NCI-H128 (cell line): ENCODE data around the gene CREB5.

ENCODE experiments used
- DNase-seq: peaks from one replicate; lab custom pipeline; 2025; ENCODE audit not compliant: unreplicated experiment; lab: John Stamatoyannopoulos, UW

CREB5 gene

DNA sequence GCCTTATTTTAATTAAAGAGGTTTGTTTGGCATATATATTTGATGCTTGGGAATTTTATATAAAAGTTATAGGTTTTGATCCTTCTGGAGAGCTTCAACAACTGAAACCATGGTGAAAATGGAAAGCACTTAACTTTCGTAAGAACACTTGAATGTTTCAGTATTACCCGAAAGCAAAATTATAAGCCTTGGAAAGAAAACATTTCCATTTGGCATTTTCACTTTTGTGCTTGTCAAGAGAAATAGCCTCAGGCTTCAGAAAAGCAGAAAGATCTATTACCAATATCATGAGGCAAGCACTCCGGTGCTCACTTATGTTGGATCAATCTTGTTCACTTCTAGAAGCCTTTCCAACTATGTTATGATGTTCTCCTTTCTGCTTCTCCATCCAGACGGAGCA lies 289.9 kb downstream of the CREB5 start:
- no peak for DNase-seq

DNA sequence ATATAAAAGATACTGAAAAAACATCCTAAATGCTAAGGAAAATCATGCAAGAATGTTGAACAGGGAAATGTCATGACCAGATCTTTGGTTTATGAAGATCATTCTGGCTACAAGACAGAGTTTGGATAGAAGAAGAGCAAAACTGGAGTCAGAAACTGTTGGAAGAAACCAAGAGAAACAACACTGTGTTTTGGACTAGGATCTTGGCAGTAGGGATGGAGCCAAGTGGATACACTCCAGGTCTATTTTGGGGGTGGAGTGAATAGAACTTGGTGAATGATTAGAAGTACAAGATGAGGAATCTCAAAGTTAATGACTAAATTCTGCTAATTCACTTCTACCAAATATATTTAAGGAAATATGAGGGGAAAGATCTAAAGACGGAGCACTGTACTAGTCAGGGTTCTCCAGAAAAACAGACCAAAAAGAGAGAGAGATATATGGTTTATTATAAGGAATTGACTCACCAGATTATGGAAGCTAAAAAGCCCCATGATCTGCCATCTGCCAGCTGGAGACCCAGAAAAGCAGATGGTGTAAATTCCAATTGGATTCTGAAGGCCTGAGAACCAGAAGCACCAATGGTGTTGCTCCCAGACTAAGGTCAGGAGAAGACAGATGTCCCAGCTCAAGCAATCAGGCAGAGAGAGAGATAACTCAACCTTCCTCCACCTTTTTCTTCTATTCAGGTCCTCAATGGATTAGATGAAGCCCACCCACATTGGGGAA lies 290.9 kb downstream of the CREB5 start:
- no peak for DNase-seq

DNA sequence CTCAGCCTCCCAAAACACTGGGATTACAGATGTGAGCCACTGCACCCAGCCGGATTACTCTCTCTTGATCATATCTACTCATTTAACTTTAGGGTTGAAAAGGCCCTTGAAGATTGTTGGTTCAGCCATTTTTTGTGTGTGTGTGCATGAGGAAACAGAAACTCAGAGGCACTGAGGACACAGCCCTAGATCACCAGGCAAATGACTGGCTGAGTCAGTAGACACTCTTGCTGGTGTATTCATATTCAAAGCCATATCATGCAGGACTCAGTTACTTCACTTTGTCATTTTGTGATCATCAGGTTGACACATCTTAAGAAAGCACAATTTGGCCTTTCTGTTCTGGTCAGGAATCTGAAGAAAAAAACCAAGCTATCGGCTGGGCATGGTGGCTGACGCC lies 292.4 kb downstream of the CREB5 start:
- DNase-seq: no peak

DNA sequence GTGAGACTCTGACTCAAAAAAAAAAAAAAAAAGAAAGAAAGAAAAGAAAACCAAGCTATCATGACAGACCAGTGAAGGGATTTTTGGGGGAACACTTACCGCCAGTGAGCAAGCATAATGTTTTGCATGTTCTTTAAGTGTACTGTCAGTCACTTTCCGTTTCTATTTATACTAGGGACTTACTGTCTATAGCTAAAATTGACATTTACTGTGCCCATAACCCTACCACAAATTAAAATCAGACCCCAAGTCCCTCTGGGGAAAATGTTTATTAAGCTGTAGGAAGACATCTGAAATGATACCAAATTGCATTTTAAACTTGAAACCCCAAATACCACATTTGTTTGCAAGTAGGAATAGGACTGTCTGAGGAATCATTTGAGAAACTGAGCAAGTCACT lies 293.0 kb downstream of the CREB5 start:
- no peak for DNase-seq

DNA sequence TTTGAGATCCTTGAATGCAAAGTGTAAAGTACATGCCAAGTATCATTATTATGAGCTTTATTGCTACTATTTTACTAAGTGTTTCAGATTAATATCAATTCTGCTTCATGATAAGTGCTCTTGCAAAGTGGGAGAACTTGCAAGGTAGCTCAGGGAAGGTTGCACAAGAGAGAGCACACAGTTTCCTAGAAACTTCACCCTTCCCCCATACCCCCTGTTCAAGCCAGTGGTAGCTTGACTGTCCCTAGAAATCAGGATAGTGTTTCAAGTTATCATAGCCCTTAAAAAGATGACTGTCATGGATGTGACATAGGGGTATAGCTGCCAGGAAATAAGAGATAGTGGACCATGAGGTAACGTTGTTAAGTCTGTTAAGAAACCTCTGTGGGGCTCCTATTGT lies 294.3 kb downstream of the CREB5 start:
- DNase-seq: no peak

DNA sequence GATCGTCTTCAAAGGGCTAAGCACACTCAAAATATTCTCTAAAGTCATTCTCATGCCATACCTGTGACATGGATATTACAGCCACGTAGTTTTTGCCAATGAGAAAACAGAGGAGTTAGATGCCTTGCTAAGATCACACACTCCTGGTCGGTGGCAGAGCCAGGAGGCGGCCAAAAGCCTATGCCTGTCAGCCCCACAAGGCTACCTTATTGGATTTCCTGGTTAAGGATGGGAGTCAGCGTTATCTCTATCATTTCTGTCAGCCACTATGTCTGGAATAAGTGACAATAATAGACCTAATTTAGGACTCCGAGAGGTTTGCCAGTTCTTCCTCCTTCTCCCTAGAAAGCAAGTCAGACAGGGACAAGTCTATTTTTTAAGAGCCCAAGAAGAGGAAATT lies 295.0 kb downstream of the CREB5 start:
- DNase-seq: no peak

DNA sequence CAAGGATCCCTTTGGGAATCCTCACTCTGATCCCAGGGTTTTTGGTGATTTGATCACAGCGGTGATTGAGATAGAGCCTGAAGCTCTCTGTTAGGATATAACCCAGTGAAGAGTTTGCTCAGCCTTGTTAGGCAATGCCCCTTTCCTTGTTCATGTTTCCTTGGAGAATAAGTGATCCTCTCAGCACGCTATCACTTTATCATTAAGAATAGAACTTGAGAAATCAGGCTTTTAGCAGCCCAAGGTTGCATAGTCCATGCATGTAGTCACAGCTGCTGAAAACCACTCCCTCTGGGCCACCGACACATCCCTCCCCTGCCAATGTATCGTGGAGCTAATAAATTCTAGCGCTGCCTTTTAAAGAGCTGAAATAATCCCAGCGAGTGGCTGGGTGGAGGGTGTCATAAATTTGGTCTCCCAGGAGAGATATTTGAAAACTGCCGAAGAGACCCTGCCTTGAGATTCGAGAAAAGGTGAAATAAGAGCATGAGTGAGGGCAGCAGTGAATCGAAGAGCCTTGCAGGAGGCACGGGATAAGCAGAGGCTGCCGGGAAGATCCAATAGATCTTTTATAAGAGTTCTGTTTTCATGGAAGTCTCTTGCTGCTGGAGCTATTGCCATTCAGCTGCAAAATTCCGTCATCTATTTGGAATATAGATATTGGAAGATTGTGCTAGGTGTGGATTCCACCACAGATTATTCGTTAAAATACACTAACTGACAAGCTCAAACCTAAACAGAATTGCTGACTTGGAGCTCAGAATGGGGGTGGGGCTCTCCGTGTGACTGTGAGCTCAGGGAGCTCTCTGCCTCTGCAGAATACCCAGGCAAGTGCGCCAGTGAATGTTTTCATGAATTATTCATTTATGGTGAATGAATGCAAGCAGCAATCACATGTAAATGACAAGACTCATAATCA lies 296.0 kb downstream of the CREB5 start:
- no peak for DNase-seq

DNA sequence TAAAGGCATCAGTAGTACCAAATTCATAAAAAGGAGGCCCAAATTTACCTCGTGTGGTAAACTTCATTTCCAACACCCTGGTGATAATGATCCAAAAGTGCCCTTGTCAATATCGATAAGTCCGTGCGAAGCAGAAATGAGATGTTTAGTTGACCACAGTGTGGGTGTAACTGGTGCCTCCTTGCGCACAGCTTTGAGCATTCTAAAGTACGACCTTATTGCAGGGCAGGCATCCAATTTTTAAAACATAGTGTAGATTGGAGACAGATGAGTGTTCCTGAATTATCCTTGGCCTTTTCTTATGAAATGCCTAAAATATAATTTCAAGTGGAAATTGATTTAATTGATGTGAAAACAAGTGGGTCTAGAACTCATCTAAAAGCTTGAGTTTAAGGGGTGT lies 297.4 kb downstream of the CREB5 start:
- no peak for DNase-seq

DNA sequence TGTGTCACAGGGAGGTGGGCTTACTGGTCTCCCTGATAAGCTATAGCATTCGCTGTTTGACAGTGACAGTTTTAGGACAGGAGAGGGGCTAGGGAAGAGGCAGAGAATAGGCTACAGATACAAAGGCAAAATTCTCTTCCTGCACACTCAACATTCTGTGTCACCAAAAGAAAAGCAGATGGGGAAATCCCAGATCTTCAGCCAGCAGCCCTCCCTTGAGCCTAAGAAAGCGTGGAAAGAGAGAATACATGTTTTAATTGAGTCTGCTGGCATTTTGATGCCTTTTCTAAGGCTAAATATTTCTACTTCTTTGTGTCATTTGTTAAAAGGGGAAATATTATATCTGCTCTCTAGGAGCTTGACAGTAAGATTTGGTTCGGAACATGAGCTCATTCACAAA lies 298.8 kb downstream of the CREB5 start:
- DNase-seq: no peak

DNA sequence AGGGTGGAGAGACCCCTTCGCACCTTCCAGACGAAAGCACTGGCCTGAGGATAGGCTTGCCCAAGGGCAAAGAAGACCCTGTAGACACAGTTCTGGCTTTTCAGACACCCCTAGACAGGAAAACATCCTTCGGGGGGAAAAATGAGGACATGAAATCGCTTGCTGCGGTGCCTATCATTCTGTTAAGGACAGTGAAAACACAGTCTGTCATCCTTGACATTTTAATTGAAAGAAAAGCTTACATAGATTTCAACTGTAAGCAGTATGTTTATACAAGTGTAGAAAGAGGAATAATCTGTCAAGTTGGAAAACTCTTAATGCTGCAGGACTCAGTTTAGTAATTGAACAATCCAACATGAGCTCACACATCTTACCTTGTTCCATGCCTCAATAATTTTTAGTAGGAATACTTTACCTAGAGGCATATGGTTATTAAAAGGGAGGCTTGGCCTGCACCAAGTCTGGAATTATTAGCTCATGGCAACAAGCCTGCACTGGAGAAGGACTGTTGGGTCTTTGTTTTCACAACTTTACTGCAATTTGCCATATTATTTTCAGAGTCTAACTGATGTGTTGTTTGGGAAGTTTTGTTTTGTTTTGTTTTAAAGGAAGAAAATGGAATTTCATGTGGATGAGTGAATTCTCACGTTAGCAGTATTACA lies 302.3 kb downstream of the CREB5 start:
- DNase-seq: no peak

DNA sequence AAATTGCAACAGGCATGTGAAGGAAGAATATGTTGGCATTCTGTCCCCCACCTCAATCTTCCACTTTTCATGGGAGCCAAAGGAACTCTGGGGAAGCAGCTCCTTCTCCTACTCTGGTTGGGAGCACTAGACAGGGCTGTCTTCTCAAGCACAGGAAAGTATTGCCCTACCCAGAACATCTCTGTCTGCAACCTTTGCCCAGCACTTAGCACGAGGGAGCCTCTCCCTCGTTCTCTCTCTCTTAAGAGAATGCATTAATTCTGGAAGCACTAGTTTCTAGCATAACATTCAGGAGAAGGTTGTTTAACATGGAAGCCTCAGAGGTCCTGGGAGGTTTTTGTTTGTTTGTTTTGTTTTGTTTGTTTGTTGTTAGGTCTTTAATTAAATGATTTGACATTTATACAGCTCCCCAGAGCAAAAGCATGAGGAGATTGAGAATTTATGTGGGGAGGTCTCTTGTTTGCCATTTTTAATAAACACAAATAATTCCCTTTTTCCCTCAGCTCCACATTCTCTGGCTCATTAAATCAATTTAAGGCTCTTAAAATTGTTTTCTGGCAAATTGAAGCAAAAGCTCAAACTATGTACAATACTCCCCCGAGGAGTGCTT lies 305.2 kb downstream of the CREB5 start:
- DNase-seq: no peak

DNA sequence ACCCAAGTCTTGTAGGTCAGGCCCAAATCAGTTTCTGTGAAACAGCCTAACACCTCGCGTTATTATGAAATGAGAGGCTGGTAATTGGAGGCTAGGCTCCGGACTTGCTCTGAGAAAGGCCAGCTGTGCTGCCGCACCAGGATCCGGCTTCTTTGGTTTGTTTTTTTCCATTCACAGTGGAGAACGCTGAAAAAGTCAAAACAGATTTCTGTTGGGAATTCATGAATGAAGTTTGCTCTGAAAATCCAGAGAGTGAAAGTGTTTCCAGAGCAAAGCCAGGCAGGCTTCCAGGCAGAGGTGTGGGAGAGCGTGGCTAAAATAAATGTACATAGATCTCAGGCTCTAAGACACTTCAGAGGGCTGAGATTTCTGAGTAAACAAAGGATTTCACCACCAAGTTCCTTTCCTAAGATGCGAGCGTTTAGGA lies 305.8 kb downstream of the CREB5 start:
- DNase-seq: no peak

DNA sequence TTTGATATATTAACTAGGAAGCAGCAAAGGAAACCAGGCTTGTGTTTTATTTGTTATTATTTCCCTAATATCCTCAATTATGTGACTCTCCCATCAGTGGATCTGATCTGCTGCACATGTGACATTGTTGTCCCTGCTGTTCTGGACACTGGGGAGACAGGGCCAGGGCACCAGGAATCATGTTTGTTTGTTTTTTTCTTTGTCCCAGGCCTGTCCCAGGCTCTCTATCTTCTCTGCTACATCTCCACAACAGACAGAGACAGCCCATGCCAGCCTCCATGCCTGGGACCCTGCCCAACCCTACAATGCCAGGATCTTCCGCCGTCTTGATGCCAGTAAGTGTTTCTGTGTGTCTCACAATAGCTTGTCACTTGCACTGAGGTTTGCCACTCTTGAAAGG lies 306.2 kb downstream of the CREB5 start:
- no peak for DNase-seq

DNA sequence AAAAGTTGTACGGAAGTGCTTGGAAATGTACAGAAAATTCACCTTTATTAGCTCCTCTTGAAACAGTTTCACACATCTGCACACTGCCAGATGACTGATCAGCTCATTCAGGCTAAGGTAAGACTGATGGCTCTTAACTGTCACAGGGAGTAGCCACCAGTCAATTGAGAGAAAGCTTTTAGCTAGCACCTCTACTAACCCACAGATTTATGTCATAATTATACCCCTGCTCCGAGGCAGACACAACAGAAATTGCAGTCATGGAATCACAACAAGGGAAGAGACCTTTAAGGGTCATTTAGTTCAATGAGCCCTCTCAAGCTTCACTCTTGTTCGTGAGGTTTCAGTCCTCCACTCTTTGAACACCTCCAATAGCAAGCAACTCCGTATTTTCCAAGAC lies 310.4 kb downstream of the CREB5 start:
- DNase-seq: peak; percentile 34

DNA sequence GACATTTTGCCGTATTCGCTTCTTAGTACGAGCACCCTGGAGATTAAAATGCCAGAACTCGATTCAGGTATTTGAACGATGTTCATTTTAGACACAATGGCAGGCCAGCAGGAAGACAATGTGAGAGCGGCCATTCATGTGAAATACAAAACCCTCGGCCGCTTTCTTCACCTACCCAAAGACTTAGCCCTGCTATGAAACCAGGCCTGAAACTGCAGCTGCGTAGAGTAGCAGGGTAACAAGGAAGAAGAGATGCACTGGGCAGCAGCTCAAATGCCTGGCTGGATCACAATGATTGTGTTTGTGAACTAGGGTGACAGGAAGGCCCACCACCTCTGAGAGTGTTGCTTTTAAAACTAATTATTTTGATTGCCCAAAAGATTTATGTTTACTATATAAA lies 311.0 kb downstream of the CREB5 start:
- DNase-seq: no peak

DNA sequence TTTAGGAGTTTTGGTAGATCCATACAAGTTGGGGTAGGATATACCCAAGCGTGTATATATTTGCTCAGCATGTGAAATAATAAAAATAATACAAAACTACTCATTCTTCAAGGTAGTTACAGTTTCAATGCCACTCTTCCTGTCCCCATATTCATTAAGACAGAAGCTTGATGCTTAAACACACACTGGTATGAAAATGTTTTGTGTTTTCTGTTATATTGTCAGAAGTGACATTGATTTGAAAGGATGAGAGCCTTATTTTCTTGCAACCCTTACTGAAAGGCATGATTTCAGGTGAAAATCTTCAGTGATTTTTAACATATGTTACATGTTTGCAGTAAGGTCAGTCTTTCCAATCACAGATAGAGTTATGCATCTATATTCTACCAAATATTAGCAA lies 312.2 kb downstream of the CREB5 start:
- DNase-seq: no peak

DNA sequence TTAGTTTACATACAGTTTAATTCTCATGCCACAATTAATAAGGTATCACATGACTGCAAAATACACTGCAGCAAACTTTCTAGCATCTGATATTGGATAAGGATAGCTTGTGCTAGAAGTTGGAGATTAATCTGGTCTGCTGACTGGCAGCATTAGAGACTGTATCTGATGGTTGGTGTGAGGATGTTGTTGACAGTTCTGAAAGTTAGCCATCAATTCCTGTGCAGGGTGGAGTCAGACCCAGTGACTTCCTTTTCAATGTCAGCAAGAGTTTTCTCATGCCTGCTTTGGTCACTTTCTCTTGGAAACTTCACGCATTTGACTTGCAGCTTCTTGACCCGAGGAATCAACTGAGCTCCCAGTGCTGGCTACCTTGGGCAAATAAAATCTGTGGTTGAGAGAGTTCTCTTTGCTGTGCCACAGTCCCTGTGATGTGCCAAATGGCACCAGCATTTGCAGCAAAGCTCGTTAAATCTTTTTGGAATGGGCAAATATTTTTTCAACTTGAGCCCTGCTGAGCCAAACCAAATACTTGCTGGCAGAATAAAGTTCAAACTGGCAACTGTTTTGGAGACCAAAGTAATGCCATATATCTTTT lies 312.8 kb downstream of the CREB5 start:
- no peak for DNase-seq

DNA sequence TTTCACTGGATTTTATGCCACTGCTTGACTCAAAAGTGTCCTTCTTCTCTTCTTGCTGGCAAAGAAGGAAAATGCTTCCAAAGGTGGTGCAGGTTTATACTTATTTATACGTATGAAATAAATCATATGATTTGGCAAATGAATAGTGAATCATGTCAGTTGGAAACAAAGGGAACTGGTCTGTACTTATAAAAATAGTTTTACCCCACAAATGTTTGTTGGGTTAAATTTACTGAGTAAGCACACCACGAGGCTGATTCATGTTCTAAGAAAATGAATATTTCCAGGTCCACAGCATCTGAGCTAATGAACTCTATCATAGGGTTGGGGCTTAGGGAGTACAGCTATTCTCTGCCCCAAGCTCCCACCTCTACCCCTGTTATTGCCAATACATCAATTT lies 313.6 kb downstream of the CREB5 start:
- no peak for DNase-seq

DNA sequence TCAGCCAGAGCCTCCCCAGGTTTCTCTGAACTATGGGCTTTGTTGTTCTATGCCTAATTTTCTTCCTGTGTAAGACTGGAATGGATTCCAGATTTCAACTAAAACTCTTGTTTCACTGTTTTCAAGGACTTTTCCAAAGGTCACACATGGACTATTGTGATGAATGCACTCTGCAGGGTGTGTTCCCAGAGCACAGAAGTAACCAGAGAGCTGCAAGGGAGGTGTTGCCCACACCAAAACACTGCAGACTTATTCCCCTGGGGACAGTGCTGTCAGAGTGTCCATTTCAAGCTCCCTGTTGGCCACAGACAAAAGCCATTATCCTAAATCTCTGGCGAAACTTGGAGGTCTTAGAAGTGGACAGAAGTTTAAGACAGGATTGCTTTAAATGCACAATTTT lies 314.2 kb downstream of the CREB5 start:
- no peak for DNase-seq

DNA sequence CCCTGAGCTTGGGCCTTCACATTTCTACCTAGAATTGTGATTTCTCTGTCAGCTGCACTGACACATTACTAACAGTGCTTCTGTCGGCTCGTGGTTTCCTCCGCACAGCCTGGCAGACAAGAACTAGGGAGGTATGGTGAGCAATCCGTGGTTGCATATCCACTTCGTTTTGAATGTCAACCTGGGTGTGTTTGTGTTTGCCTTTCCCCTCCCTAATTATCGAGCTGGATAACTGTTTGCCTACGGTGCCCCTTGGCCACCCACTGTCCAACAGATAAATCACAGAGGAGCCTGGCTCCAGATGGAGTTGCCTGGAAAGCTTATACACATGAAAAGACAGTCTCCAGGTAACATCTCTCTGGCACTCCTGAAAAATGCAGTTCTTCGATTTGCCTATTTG lies 317.0 kb downstream of the CREB5 start:
- no peak for DNase-seq

DNA sequence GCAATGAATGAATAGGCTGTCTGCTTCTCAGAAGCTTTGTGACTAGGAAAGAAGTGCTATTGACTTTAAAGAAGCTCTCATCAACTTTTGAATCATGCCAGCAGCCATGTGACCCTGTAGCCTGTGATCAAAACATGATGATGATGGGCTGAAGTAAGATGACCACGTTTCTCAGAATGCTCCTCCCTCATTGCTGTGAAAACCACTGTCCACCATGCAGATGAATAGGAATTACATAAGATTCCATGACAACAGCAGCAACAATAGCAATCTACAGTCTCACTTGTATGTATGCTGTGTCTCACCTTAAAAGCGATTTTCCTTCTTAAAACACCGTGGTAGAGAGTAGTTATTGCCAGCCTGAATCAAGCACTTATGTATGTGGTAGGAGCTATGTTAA lies 317.4 kb downstream of the CREB5 start:
- DNase-seq: no peak
